ENCODE measurements around the gene LBX2. TPM values are rescaled to one million over a fixed set of nuclear protein-coding genes. Genes with fewer than 3 reads are reported as not detected.
A peak's percentile ranks its signal among the peaks of the same experiment; 100 is the strongest.

LBX2 gene
- total RNA-seq, 2 experiments from 2014 or later = 0.36 to 0.43 TPM

- CTCF ChIA-PET = interaction anchor here (0.9 to 3.4 kb wide), 4 partner anchors 9 to 82 kb away, joined by 3 to 27 read pairs (median 5); partner anchors contain the start of genes AUP1, HTRA2 and TLX2
- Mint-ChIP-seq H3K4me1 (ENCODE audit: low read depth) (peaks cover 43% of the 10 kb centered on the region), H3K36me3 (ENCODE audit: low read depth) (peaks cover 33% of the 10 kb centered on the region), H3K9me3 (no peaks in the 10 kb centered on the region), H3K27ac (no peak overlapping the region), H3K4me3 (peak overlapping the region; percentile 12), H3K27me3 (peaks cover 46% of the 10 kb centered on the region)
- TF ChIP-seq CTCF (IDR thresholded peaks at IDR 0.05) = no peak
- POLR2A ChIA-PET = interaction anchor here (4.8 kb wide), 1 partner anchor 24 kb away, joined by 21 read pairs; the partner anchor contains the start of genes AUP1 and HTRA2
- no peak for ATAC-seq
- intact Hi-C loops (cut with micrococcal nuclease) = no loop called here
- no peak for DNase-seq
Measured at GRCh38 chr2:74505448-74506246, 6.2 kb upstream of the LBX2 start.

GRCh38 chr2:74504591-74504990, 5.2 kb upstream of the LBX2 start:
- no peak overlapping the region for H3K27ac Mint-ChIP-seq
- ATAC-seq = no peak

GRCh38 chr2:74503506-74504475, 4.4 kb upstream of the LBX2 start:
- no peak for DNase-seq
- no peak for TF ChIP-seq CTCF (IDR thresholded peaks at IDR 0.05)
- H3K4me3 Mint-ChIP-seq = peak overlapping the region; percentile 68
- ChIA-PET CTCF (interaction anchor here (0.9 to 2.1 kb wide), 11 partner anchors 21 to 112 kb away, joined by 3 to 16 read pairs (median 4); partner anchors contain the start of genes CCDC142, DQX1, TTC31 and WBP1), POLR2A (interaction anchor here (0.6 to 2.4 kb wide), 6 partner anchors 13 to 112 kb away, joined by 3 to 8 read pairs (median 4); partner anchors contain the start of genes AUP1, CCDC142, HTRA2 and TTC31)
- peaks cover 33% of the 10 kb centered on the region for H3K36me3 Mint-ChIP-seq (ENCODE audit: low read depth)
- intact Hi-C loops (cut with micrococcal nuclease) = no loop called here
- no peak overlapping the region for H3K27ac Mint-ChIP-seq
- H3K27me3 Mint-ChIP-seq = peaks cover 54% of the 10 kb centered on the region
- no peak for ATAC-seq
- H3K4me1 Mint-ChIP-seq (ENCODE audit: low read depth) = peaks cover 48% of the 10 kb centered on the region
- H3K9me3 Mint-ChIP-seq = no peaks in the 10 kb centered on the region

More at GRCh38 chr2:74504591-74504990, 5.2 kb upstream of the LBX2 start:
- Mint-ChIP-seq H3K4me3 (no peak overlapping the region), H3K36me3 (ENCODE audit: low read depth) (peaks cover 33% of the 10 kb centered on the region), H3K27me3 (peaks cover 49% of the 10 kb centered on the region), H3K9me3 (no peaks in the 10 kb centered on the region), H3K4me1 (ENCODE audit: low read depth) (peaks cover 43% of the 10 kb centered on the region)
- POLR2A ChIA-PET = interaction anchor here (1.4 to 2.4 kb wide), 2 partner anchors 14 to 22 kb away, joined by 3 to 8 read pairs; partner anchors contain the start of genes CCDC142 and TTC31
- CTCF ChIA-PET = interaction anchor here (1.0 to 2.1 kb wide), 7 partner anchors 22 to 113 kb away, joined by 3 to 16 read pairs (median 4); partner anchors contain the start of genes CCDC142, DQX1, TTC31 and WBP1
- DNase-seq = no peak
- TF ChIP-seq CTCF (IDR thresholded peaks at IDR 0.05) = no peak
- intact Hi-C loops (cut with micrococcal nuclease) = no loop called here

GRCh38 chr2:74502720-74503505, 3.5 kb upstream of the LBX2 start:
- intact Hi-C loops (cut with micrococcal nuclease) = no loop called here
- peaks cover 58% of the 10 kb centered on the region for H3K27me3 Mint-ChIP-seq
- H3K9me3 Mint-ChIP-seq = no peaks in the 10 kb centered on the region
- ATAC-seq (peak; percentile 22), DNase-seq (peak; percentile 73)
- peak overlapping the region; percentile 68 for H3K4me3 Mint-ChIP-seq
- CTCF ChIA-PET = interaction anchor here (0.9 to 2.1 kb wide), 8 partner anchors 20 to 82 kb away, joined by 3 to 16 read pairs (median 4); partner anchors contain the start of genes CCDC142, DQX1 and TTC31
- H3K36me3 Mint-ChIP-seq (ENCODE audit: low read depth) = peaks cover 33% of the 10 kb centered on the region
- peak; percentile 43 for TF ChIP-seq CTCF (IDR thresholded peaks at IDR 0.05)
- POLR2A ChIA-PET = interaction anchor here (0.6 to 2.4 kb wide), 6 partner anchors 14 to 111 kb away, joined by 3 to 8 read pairs (median 4); partner anchors contain the start of genes AUP1, CCDC142, HTRA2 and TTC31
- no peak overlapping the region for H3K27ac Mint-ChIP-seq
- peaks cover 47% of the 10 kb centered on the region for H3K4me1 Mint-ChIP-seq (ENCODE audit: low read depth)
